HepG2 (cell line): ENCODE measurements around the gene SPA17. TPM values are rescaled to one million over a fixed set of nuclear protein-coding genes. Genes with fewer than 3 reads are reported as not detected.

Source experiments
- ATAC-seq: fragments of 200-7000 bp; cut with Tn5 transposase; 3 replicates; pipeline ENCODE4 v1.9.1; 2020; ENCODE audit warnings: mild to moderate bottlenecking, moderate library complexity
- BruUV-seq: library from RNA; stranded (reverse); fragments of 400-500 nt; replicated peaks from 2 replicates; lab custom pipeline; 2021; lab: Mats Ljungman, UMichigan
- CTCF ChIA-PET: fragments of 300-600 bp; formaldehyde crosslinking; extraction: SDS; loops from one replicate; lab custom pipeline; 2021; ENCODE audit warnings: low total read pairs, inconsistent platforms, low intra/inter-chr PET ratio; lab: Yijun Ruan, JAX
- POLR2A ChIA-PET: fragments of 350-600 bp; sonication (Branson Sonifier 250); formaldehyde crosslinking; loops from one replicate; lab custom pipeline; 2020; ENCODE audit warnings: antibody characterized with exemption, inconsistent platforms; lab: Yijun Ruan, JAX
- DNase-seq: peaks from one replicate; pipeline ENCODE4 v3.0.0-alpha.2; 2015; ENCODE audit warnings: low spot score
- FAIRE-seq: peaks from 3 replicates; lab custom pipeline; 2011; peaks lifted over from hg19 to GRCh38; lab: Jason Lieb, UNC
- H2AFZ ChIP-seq: one replicate; pipeline ENCODE4 v1.6.1; 2011; ENCODE audit warnings: low read length, inconsistent platforms
- H3K27ac ChIP-seq: fragments of 300-600 bp; 3 replicates; pipeline ENCODE4 v1.8.0; 2011; ENCODE audit warnings: mixed run types, mild to moderate bottlenecking, mixed read lengths, low read length, inconsistent platforms; ENCODE audit not compliant: insufficient read depth; ENCODE audit errors: extremely low read length
- H3K27me3 ChIP-seq, 2 experiments: fragments of 200-600 bp in 1 of 2; 2 replicates in 1 of 2; 3 replicates in 1 of 2; pipeline versions ENCODE4 v1.6.0 to v1.8.0; 2011; ENCODE audit warnings: low read length in 2 of 2, mild to moderate bottlenecking in 2 of 2, moderate library complexity in 2 of 2, inconsistent platforms in 1 of 2; ENCODE audit not compliant: insufficient read depth in 2 of 2, control insufficient read depth in 1 of 2
- H3K36me3 ChIP-seq, 2 experiments: fragments of 200-600 bp in 1 of 2; replicated peaks in 1 of 2; 2 replicates in 1 of 2; 3 replicates in 1 of 2; pipeline versions ENCODE4 v1.5.1 to v1.8.0; 2011; ENCODE audit warnings: low read length in 2 of 2, inconsistent platforms in 1 of 2; ENCODE audit not compliant: insufficient read depth in 2 of 2, control insufficient read depth in 1 of 2
- H3K4me1 ChIP-seq: 2 replicates; pipeline ENCODE4 v1.5.1; 2012; ENCODE audit warnings: low read length, inconsistent platforms; ENCODE audit not compliant: insufficient read depth
- H3K4me2 ChIP-seq: 2 replicates; pipeline ENCODE4 v1.6.0; 2011; ENCODE audit warnings: low read depth, low read length, inconsistent platforms
- H3K4me3 ChIP-seq, 3 experiments: fragments of 200-600 bp in 1 of 3; sonication (generic), shearing (Covaris generic) in 1 of 3; replicated peaks in 1 of 3; 2 replicates each; pipeline ENCODE4 v1.5.1; 2011 to 2016; ENCODE audit warnings: low read length in 3 of 3, inconsistent platforms in 2 of 3, low read depth in 2 of 3, mild to moderate bottlenecking in 2 of 3, control low read depth in 1 of 3, mixed read lengths in 1 of 3; ENCODE audit not compliant: insufficient read depth in 1 of 3
- H3K79me2 ChIP-seq: one replicate; pipeline ENCODE4 v1.6.1; 2011; ENCODE audit warnings: low read length, inconsistent platforms; ENCODE audit not compliant: insufficient read depth
- H3K9ac ChIP-seq: 2 replicates; pipeline ENCODE4 v1.6.0; 2011; ENCODE audit warnings: mild to moderate bottlenecking, low read depth, low read length, inconsistent platforms; ENCODE audit not compliant: insufficient read depth
- H3K9me3 ChIP-seq: 2 replicates; pipeline ENCODE4 v1.5.1; 2012; ENCODE audit warnings: mild to moderate bottlenecking, low read length
- H4K20me1 ChIP-seq: 2 replicates; pipeline ENCODE4 v1.6.0; 2011; ENCODE audit warnings: inconsistent platforms, mild to moderate bottlenecking, low read length, moderate library complexity; ENCODE audit not compliant: insufficient read depth
- CBX1 ChIP-seq: IDR thresholded peaks from one replicate; pipeline ENCODE4 v1.6.1; 2016; ENCODE audit warnings: antibody characterized with exemption, low read depth
- HOXA7 ChIP-seq: sonication (generic); formaldehyde crosslinking; IDR thresholded peaks from 2 replicates; pipeline ENCODE4 v1.8.1; 2022; ENCODE audit warnings: mild to moderate bottlenecking, missing genetic modification reagents, moderate library complexity
- KLF13 ChIP-seq: sonication (generic); formaldehyde crosslinking; IDR thresholded peaks from 2 replicates; pipeline ENCODE4 v1.4.0; 2020; ENCODE audit warnings: mild to moderate bottlenecking, missing genetic modification reagents
- ZNF547 ChIP-seq: sonication (generic); formaldehyde crosslinking; IDR thresholded peaks from 2 replicates; pipeline ENCODE4 v1.5.1; 2020; ENCODE audit warnings: mild to moderate bottlenecking, missing genetic modification reagents
- ZNF670 ChIP-seq: sonication (generic); formaldehyde crosslinking; IDR thresholded peaks from 2 replicates; pipeline ENCODE4 v1.8.0; 2022; ENCODE audit warnings: mild to moderate bottlenecking, missing genetic modification reagents, borderline replicate concordance
- ZNF672 ChIP-seq: sonication (generic); formaldehyde crosslinking; IDR thresholded peaks from 2 replicates; pipeline ENCODE4 v1.8.1; 2022; ENCODE audit warnings: missing genetic modification reagents
- WGBS: methylation state at CpG from one replicate; pipeline ENCODE4 v1.1.6; 2017; ENCODE audit warnings: low lambda C conversion rate; 5-methylcytosine and 5-hydroxymethylcytosine counted together
- in situ Hi-C: cut with HindIII; loops from 2 replicates; pipeline ENCODE4 v1.10.0; 2017; ENCODE audit warnings: low pct_unique_long_range_greater_than_20kb; ENCODE audit not compliant: extremely low pct_ligation_motif_present
- intact Hi-C: fragments of 100-400 bp; cut with micrococcal nuclease; formaldehyde crosslinking; loops from one replicate; pipeline ENCODE4 v1.10.0; 2022; ENCODE audit not compliant: unreplicated experiment
- polyA plus RNA-seq, 8 experiments: library from polyadenylated mRNA; depleted of rRNA in 3 of 8; stranded (reverse) in 7 of 8; unstranded in 1 of 8; fragments of >200 nt; fragmentation: Illumina TruSeq in 4 of 8; extraction: Trizol in 4 of 8; gene quantifications; 2 replicates each; pipeline versions ENCODE4 v1.2.1 to v1.2.3, GENCODE V29; 2011 to 2016; ENCODE audit warnings: low read depth in 4 of 8, missing spikeins in 1 of 8, mixed read lengths in 1 of 8; ENCODE audit not compliant: insufficient read depth in 1 of 8
- total RNA-seq, 5 experiments: library from RNA; depleted of rRNA; stranded (reverse); fragments of >200 nt; fragmentation: Illumina TruSeq; extraction: Trizol; gene quantifications; 2 replicates each; pipeline ENCODE4 v1.2.3, GENCODE V29; 2016; ENCODE audit warnings: low read depth in 1 of 5
- TF ChIP-seq, protein P1 (sequence below): sonication (generic); formaldehyde crosslinking; IDR thresholded peaks from 2 replicates; pipeline ENCODE4 v1.5.0; 2020; ENCODE audit warnings: mild to moderate bottlenecking, missing genetic modification reagents, borderline replicate concordance
- TF ChIP-seq, protein P2 (sequence below): sonication (generic); formaldehyde crosslinking; conservative IDR thresholded peaks from 2 replicates; pipeline ENCODE4 v1.4.0; 2020; ENCODE audit warnings: missing genetic modification reagents

Gene SPA17
- total and polyA plus RNA-seq, 2 of the 13 experiments (the other 11 are each of a cell fraction or from before 2014, with no cell fraction given), result 4.4 to 8.4 TPM

DNA sequence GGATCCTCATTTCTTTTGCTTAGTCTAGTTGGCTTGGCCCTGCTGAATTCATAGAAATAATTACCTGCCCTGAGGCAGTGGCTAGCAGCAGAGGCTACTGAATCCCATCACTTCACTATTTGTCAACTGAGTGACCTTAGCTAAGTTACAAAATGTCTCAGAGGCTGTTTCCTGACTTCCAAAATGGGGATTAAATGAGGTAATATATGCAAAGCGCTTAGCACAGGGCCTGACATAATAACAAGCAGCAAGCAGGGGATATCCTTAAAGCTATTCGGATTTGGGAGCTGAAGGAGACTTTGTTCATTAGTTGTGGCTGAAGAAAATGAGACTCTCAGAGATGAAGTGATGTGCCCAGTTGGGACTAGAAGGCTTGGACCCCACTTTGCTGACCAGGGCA is 68.9 kb downstream of the SPA17 start:
- ATAC-seq (no peak), DNase-seq (no peak), FAIRE-seq (no peak)
- no peak overlapping the region for H3K27ac ChIP-seq
- peaks cover 2 to 73% of the 10 kb centered on the region in 2 experiments; a peak in 4 of 5 replicates for H3K27me3 ChIP-seq
- POLR2A ChIA-PET, result no interaction called here
- H3K79me2 ChIP-seq, result no peaks in the 10 kb centered on the region
- no peaks in the 10 kb centered on the region for H3K36me3 ChIP-seq
- no peaks in the 10 kb centered on the region for H4K20me1 ChIP-seq
- in situ Hi-C loops (no loop called here), intact Hi-C loops (loop anchor here (5.0 to 10.0 kb wide), 2 partner anchors 52 to 1000 kb away; partner anchors contain the start of gene ZNF202)
- WGBS, result 11% methylated on average over 2 of the region's 2 CpGs
- no peak overlapping the region for H3K9ac ChIP-seq
- H3K4me1 ChIP-seq, result peaks cover 24% of the 10 kb centered on the region
- H3K4me2 ChIP-seq, result no peak overlapping the region
- no peak overlapping the region for H3K4me3 ChIP-seq
- no peak overlapping the region for H2AFZ ChIP-seq
- no TSS peak for BruUV-seq
- no peak for TF ChIP-seq ZNF547 (CRISPR knock-in tag)
- no peak for TF ChIP-seq KLF13 (CRISPR knock-in tag)
- no peaks in the 10 kb centered on the region for H3K9me3 ChIP-seq
- CTCF ChIA-PET, result no interaction called here

DNA sequence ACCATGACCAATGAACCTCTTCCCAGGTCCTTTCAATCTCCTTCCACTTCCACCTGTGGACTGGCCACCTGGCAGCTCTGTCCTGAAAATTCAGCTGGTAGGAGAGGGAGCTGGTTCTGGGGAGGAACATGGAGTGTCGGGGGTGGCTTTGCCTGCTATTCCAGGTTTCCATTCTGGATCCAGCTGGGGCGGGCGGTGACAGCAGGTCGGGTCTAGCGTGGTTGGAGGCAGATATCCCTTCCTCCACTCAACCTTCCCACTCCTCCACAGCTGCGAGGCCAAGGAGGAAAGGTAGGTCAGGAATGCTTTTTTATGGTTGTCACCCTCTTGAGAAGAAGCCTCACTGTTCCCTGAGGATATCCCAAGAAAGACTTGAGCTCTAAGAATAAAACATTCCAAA is 69.3 kb downstream of the SPA17 start:
- BruUV-seq, result no TSS peak
- Histone ChIP-seq H3K27ac (no peak overlapping the region), H2AFZ (no peak overlapping the region), H3K79me2 (no peaks in the 10 kb centered on the region), H3K36me3 (no peaks in the 10 kb centered on the region), H3K9ac (no peak overlapping the region), H3K9me3 (no peaks in the 10 kb centered on the region), H3K4me2 (no peak overlapping the region), H4K20me1 (no peaks in the 10 kb centered on the region), H3K27me3 (peaks cover 2 to 71% of the 10 kb centered on the region in 2 experiments; a peak in 4 of 5 replicates), H3K4me1 (peaks cover 29% of the 10 kb centered on the region), H3K4me3 (no peak overlapping the region)
- in situ Hi-C loops, result no loop called here
- ChIA-PET CTCF (no interaction called here), POLR2A (no interaction called here)
- FAIRE-seq (no peak), ATAC-seq (no peak), DNase-seq (no peak)
- intact Hi-C loops, result loop anchor here (5.0 to 10.0 kb wide), 2 partner anchors 52 to 1001 kb away; partner anchors contain the start of gene ZNF202
- WGBS, result 40% methylated on average over 5 of the region's 6 CpGs
- no peak for TF ChIP-seq CBX1
- TF ChIP-seq HOXA7 (CRISPR knock-in tag), result no peak
- TF ChIP-seq, protein P1, sequence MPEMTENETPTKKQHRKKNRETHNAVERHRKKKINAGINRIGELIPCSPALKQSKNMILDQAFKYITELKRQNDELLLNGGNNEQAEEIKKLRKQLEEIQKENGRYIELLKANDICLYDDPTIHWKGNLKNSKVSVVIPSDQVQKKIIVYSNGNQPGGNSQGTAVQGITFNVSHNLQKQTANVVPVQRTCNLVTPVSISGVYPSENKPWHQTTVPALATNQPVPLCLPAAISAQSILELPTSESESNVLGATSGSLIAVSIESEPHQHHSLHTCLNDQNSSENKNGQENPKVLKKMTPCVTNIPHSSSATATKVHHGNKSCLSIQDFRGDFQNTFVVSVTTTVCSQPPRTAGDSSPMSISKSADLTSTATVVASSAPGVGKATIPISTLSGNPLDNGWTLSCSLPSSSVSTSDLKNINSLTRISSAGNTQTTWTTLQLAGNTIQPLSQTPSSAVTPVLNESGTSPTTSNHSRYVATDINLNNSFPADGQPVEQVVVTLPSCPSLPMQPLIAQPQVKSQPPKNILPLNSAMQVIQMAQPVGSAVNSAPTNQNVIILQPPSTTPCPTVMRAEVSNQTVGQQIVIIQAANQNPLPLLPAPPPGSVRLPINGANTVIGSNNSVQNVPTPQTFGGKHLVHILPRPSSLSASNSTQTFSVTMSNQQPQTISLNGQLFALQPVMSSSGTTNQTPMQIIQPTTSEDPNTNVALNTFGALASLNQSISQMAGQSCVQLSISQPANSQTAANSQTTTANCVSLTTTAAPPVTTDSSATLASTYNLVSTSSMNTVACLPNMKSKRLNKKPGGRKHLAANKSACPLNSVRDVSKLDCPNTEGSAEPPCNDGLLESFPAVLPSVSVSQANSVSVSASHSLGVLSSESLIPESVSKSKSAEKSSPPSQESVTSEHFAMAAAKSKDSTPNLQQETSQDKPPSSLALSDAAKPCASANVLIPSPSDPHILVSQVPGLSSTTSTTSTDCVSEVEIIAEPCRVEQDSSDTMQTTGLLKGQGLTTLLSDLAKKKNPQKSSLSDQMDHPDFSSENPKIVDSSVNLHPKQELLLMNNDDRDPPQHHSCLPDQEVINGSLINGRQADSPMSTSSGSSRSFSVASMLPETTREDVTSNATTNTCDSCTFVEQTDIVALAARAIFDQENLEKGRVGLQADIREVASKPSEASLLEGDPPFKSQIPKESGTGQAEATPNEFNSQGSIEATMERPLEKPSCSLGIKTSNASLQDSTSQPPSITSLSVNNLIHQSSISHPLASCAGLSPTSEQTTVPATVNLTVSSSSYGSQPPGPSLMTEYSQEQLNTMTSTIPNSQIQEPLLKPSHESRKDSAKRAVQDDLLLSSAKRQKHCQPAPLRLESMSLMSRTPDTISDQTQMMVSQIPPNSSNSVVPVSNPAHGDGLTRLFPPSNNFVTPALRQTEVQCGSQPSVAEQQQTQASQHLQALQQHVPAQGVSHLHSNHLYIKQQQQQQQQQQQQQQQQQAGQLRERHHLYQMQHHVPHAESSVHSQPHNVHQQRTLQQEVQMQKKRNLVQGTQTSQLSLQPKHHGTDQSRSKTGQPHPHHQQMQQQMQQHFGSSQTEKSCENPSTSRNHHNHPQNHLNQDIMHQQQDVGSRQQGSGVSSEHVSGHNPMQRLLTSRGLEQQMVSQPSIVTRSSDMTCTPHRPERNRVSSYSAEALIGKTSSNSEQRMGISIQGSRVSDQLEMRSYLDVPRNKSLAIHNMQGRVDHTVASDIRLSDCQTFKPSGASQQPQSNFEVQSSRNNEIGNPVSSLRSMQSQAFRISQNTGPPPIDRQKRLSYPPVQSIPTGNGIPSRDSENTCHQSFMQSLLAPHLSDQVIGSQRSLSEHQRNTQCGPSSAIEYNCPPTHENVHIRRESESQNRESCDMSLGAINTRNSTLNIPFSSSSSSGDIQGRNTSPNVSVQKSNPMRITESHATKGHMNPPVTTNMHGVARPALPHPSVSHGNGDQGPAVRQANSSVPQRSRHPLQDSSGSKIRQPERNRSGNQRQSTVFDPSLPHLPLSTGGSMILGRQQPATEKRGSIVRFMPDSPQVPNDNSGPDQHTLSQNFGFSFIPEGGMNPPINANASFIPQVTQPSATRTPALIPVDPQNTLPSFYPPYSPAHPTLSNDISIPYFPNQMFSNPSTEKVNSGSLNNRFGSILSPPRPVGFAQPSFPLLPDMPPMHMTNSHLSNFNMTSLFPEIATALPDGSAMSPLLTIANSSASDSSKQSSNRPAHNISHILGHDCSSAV (CRISPR knock-in tag), result no peak
- TF ChIP-seq ZNF672, result no peak
- TF ChIP-seq, protein P2, sequence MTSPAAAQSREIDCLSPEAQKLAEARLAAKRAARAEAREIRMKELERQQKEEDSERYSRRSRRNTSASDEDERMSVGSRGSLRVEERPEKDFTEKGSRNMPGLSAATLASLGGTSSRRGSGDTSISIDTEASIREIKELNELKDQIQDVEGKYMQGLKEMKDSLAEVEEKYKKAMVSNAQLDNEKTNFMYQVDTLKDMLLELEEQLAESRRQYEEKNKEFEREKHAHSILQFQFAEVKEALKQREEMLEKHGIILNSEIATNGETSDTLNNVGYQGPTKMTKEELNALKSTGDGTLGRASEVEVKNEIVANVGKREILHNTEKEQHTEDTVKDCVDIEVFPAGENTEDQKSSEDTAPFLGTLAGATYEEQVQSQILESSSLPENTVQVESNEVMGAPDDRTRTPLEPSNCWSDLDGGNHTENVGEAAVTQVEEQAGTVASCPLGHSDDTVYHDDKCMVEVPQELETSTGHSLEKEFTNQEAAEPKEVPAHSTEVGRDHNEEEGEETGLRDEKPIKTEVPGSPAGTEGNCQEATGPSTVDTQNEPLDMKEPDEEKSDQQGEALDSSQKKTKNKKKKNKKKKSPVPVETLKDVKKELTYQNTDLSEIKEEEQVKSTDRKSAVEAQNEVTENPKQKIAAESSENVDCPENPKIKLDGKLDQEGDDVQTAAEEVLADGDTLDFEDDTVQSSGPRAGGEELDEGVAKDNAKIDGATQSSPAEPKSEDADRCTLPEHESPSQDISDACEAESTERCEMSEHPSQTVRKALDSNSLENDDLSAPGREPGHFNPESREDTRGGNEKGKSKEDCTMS, result no peak
- TF ChIP-seq ZNF670 (CRISPR knock-in tag), result no peak
